ENCODE measurements around the gene MCRIP1.

The MCRIP1 gene

GRCh38 chr17:81802856-81803643, 30.0 kb downstream of the MCRIP1 start:
- no peak for DNase-seq

- DNase-seq = no peak
Measured at GRCh38 chr17:81802048-81802758, 30.9 kb downstream of the MCRIP1 start.

- DNase-seq = no peak
Measured at GRCh38 chr17:81801327-81801726, 31.8 kb downstream of the MCRIP1 start.

- DNase-seq = no peak
Measured at GRCh38 chr17:81794509-81794908, 38.6 kb downstream of the MCRIP1 start.

GRCh38 chr17:81794074-81794476, 39.0 kb downstream of the MCRIP1 start:
- no peak for DNase-seq

GRCh38 chr17:81792675-81793615, 40.1 kb downstream of the MCRIP1 start:
- DNase-seq = no peak

All from activated CD8-positive, alpha-beta memory T cell treated with anti-CD3 and anti-CD28 coated beads for 24 hours (primary cell).